Tongue (tissue), 2 donors: ENCODE results near the gene ECE1. TPM values are rescaled to one million over a fixed set of nuclear protein-coding genes. Genes with fewer than 3 reads are reported as not detected.
A peak's percentile ranks its signal among the peaks of the same experiment; 100 is the strongest.

Experiments
- DNase-seq: peaks from one replicate; pipeline ENCODE4 v3.0.0-alpha.2; 2015
- total RNA-seq: library from RNA; depleted of rRNA; stranded (reverse); fragments of >200 nt; gene quantifications from one replicate; pipeline ENCODE4 v1.2.3, GENCODE V29; 2014

ECE1 gene
- total RNA-seq, 1 donor from 2014 or later = 40.9 TPM

DNA sequence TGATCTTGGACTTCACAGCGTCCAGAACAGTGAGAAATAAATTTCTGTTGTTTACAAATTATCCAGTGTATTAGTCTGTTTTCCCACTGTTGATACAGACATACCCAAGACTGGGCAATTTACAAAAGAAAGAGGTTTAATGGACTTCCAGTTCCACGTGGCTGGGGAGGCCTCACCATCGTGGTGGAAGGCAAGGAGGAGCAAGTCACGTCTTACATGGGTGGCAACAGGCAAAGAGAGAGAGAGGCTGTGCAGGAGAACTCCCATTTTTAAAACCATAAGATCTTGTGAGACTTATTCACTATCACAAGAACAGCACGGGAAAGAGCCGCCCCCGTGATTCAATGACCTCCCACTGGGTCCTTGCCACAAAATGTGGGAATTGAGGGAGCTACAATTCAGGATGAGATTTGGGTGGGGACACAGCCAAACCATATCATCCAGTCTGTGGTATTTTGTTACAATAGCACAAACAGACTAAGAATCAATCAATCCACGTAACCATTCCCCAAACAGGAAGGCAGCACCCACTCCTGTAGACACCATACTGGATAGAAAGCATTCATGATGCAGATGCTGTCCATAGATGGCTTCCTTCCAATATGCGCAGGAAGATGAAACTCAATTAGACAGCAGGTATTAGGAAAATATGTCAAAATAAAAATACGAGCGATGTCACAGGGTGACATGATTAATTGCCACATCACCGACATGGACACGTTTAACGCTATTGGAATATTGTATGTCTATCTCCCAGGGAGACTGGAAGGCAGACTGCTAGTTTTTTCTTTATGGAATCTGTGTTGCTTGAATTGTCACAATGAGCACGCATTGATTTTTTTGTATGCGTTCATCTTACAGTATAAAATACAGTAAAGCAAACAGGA is 22.8 kb downstream of the ECE1 start:
- DNase-seq = no peak

- DNase-seq = no peak
These were observed 24.0 kb downstream of the ECE1 start for GRCh38 chr1:21266119-21266774.

- DNase-seq = no peak
These were observed 24.6 kb downstream of the ECE1 start for GRCh38 chr1:21265644-21266043.

- DNase-seq = no peak
These were observed 25.4 kb downstream of the ECE1 start for GRCh38 chr1:21264898-21265297.

- DNase-seq = no peak
These were observed 26.5 kb downstream of the ECE1 start for GRCh38 chr1:21263653-21264225.

- no peak for DNase-seq
These were observed 27.2 kb downstream of the ECE1 start for GRCh38 chr1:21263052-21263429.

GRCh38 chr1:21262293-21263051 is 27.8 kb downstream of the ECE1 start:
- peak; percentile 71 for DNase-seq

DNA sequence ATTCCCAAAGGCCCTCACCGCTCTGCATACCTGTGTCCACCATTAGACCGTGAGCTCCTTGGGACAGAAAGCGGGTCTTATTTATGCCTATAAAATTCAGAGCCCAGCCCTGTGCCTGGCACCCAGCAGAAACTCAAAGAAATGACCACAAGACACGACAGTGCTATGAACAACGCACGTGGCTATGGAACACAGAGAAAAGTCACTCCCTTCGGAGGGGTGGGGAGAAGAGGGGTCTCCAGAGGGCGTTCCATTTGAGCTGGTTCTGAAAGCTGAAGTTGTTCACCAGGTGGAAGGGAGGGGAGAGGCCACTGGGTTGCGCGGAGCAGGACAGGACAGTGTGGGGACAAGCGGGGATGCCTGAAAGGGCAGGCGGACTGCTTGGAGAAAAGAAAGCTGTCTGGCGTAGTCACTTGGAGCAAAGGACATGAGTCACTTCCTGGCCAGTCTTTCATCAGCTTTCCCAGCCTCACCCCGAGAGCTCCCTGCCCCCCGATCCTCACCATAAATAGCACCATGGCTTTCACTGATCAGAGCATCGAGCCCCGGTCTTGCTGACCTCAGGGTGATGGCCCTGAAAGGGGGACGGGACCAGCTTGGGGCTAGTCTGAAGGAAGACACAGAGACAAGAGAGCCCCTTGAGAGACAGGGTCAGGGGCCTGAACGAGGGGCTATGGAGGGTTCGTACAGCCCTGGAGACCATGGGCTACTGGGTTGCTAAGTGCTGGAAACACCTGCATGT is 28.5 kb downstream of the ECE1 start:
- no peak for DNase-seq

DNA sequence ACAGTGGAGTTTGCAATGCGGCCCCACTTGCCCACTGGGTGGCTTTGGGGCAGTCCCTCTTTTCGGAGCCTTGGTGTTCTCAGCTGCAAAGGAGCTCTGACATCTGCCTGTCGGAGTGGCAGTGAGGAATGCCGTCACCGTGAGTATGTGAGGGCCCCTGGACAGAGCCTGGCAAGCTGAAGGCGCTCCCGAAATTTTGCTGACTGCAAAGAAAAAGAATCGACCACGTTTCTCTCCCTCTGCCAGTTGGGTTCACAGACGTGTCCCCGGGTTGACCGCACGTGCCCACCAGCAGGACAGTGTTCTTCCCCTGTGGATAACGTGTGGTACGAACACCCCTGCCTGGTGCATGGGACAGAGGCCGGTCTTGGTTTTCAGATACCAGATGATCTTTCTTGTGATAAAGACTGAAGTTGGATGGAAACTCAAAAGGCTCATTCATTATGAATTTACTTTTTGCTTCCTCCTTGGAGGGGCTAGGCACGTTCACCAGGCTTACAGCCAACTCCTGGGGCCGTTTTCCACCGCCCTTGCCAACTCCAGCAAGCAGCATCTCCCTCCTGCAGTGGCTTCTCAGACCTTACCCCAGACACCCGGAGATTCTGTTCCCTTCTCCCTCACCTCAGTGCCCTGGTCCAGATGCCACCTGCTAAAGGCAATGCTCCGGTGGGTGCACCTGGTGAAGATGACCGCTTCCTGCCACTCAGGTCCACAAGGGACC is 29.7 kb downstream of the ECE1 start:
- DNase-seq = peak; percentile 71

DNA sequence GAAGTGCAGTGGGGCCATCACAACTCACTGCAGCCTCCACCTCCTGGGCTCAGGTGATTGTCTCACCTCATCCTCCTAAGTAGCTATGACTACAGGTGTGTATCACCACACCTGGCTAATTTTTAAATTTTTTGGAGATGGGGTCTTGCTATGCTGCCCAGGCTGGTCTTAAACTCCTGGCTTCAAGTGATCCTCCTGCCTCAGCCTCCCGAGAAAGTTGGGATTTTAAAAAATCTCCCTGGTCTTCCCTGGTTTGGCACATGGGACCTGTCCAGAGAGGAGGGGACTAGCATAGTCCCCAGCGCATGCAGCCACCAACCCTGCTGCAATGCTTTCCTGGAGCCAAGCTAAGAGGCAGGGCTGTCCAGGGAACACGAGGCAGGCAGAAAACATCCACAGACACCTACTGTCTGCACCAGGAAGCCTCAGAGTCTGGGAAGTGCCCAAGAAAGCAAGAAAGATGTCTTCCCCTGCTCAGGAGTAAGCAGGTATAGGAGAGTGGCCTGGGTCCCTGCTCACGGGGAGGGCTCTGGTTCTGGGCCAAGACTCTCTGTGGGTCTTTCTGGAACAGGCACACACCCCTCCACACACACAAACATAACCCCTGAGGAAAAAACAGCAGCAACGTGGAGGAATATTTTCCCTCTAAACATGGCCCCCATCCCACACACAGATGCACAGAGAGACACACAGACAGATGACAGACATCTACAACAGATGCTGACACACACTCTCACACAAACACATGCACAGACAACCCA is 30.8 kb downstream of the ECE1 start:
- DNase-seq = no peak

DNA sequence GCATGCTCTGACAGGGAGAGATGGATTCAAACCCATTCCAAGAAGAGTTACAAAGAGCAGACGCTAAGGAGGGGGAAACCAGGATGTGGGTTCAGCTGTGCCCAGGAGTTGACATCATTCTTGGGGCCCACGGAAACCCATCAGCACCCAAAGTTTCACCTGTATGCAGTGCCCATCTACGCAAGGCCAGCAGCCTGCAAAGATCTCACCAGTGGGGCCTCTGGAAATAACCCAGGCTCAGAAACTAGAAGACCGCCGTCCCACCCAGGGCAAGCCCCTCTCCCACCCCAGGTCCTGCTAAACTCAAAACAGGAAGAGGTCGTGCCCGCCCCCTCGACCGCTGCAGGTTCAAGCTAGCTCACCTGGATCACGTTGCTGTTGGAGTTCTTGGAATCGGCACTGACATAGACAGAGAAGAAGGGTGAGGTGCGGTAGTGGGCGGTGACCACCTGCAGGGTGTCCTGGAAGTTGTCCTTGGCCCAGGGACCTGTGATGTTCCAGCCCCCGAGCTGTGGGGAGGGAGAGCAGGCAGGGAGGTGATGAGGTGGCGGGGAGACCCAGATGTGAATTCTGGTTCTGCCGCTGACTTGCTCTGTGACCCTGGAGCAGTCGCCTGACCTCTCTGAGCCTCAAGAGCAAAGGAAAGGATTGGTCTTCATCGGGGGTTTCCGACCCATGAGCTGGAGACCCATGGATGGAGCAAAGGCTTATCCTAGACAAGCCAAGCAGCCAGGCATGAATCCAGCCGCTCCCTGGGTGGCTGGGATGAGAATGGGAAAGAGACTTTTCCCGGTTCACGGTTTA is 31.7 kb downstream of the ECE1 start:
- DNase-seq = no peak

GRCh38 chr1:21257431-21258135 is 32.7 kb downstream of the ECE1 start:
- no peak for DNase-seq

- DNase-seq = no peak
These were observed 33.5 kb downstream of the ECE1 start for GRCh38 chr1:21256776-21257175.

- no peak for DNase-seq
These were observed 34.3 kb downstream of the ECE1 start for GRCh38 chr1:21255943-21256320.

DNA sequence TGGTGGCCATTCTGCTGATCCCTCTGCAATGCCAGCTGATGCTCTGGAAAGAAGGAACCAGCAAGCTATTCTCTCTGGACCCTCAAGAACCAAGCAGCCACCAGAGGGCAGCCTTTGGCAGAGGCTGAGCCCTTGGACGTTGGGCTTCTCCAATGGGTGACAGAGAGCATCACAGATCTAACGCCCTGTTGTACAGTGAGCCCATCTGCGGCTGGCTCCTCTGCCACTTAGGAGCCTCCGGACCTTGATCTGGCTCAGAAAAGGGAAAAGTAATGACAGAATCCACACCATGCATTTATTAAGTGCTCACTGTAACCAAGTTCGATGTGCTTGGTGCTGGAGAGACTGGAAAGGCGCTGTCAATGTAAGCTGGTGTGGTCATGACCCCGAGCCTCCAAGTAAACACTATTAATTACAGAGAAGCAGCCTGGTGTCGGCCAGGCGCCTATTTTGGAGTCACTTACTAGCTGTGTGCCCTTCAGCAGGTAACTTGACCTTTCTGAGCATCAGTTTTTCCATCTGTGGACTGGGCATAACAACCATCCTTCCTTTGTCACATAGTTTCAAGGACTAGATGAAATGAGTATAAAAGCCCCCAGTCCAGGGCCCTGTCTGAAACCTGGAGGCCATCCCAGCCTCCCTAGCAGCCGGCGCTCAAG is 34.9 kb downstream of the ECE1 start:
- peak; percentile 95 for DNase-seq

GRCh38 chr1:21254335-21254951 is 35.8 kb downstream of the ECE1 start:
- DNase-seq = peak; percentile 96

- DNase-seq = peak; percentile 54
These were observed 38.3 kb downstream of the ECE1 start for GRCh38 chr1:21251773-21252471.
